SK-N-SH (cell line): ENCODE measurements around the gene ADCY1. TPM values are rescaled to one million over a fixed set of nuclear protein-coding genes. Genes with fewer than 3 reads are reported as not detected.

ENCODE experiments used
- CTCF ChIA-PET: fragments of 300-600, 350-600 bp; formaldehyde crosslinking; extraction: SDS; loops from one replicate; lab custom pipeline; 2021; lab: Yijun Ruan, JAX
- POLR2A ChIA-PET: fragments of 350-600 bp; sonication (Branson Sonifier 250); formaldehyde crosslinking; extraction: SDS; loops from one replicate; lab custom pipeline; 2020; ENCODE audit warnings: antibody characterized with exemption, inconsistent platforms; lab: Yijun Ruan, JAX
- DNase-seq: peaks from one replicate; pipeline ENCODE4 v3.0.0; 2012
- H2AFZ ChIP-seq: fragments of 200-600 bp; sonication (generic); 2 replicates; pipeline ENCODE4 v1.8.1; 2016; ENCODE audit warnings: antibody characterized with exemption, mild to moderate bottlenecking, low read depth
- H3F3A ChIP-seq: fragments of 200-600 bp; sonication (generic); replicated peaks from 2 replicates; pipeline ENCODE3; 2016; ENCODE audit warnings: antibody characterized with exemption, mild to moderate bottlenecking; ENCODE audit not compliant: insufficient read depth
- H3K27ac ChIP-seq, 2 experiments: fragments of 200-500 bp in 1 of 2; fragments of 200-600 bp in 1 of 2; sonication (Bioruptor generic) in 1 of 2; sonication (generic), shearing (Covaris generic) in 1 of 2; 2 replicates each; pipeline versions ENCODE4 v1.5.1 to v1.6.1; 2014 to 2016; ENCODE audit warnings: low read depth in 2 of 2, inconsistent platforms in 1 of 2, low read length in 1 of 2, mild to moderate bottlenecking in 1 of 2, mixed read lengths in 1 of 2
- H3K27me3 ChIP-seq: fragments of 200-600 bp; sonication (generic), shearing (Covaris generic); 2 replicates; pipeline ENCODE4 v1.6.1; 2016; ENCODE audit warnings: mixed run types; ENCODE audit not compliant: insufficient read depth
- H3K36me3 ChIP-seq, 2 experiments: fragments of 200-500 bp in 1 of 2; fragments of 200-600 bp in 1 of 2; sonication (Bioruptor generic) in 1 of 2; sonication (generic) in 1 of 2; replicated peaks in 1 of 2; 2 replicates each; pipeline versions ENCODE3 to v1.5.1; 2014 to 2016; ENCODE audit warnings: low read length in 1 of 2, mild to moderate bottlenecking in 1 of 2; ENCODE audit not compliant: insufficient read depth in 2 of 2, control insufficient read depth in 1 of 2
- H3K4me1 ChIP-seq, 2 experiments: fragments of 200-500 bp in 1 of 2; fragments of 200-600 bp in 1 of 2; sonication (Bioruptor generic) in 1 of 2; sonication (generic), shearing (Covaris generic) in 1 of 2; 2 replicates each; pipeline versions ENCODE4 v1.5.1 to v1.6.1; 2014 to 2016; ENCODE audit warnings: low read depth in 1 of 2, low read length in 1 of 2, mixed run types in 1 of 2; ENCODE audit not compliant: insufficient read depth in 2 of 2, control insufficient read depth in 1 of 2
- H3K4me2 ChIP-seq: fragments of 200-600 bp; sonication (generic), shearing (Covaris generic); 2 replicates; pipeline ENCODE4 v1.6.1; 2017; ENCODE audit warnings: mixed run types
- H3K4me3 ChIP-seq, 2 experiments: fragments of 200-500 bp in 1 of 2; fragments of 200-600 bp in 1 of 2; sonication (Bioruptor generic) in 1 of 2; sonication (generic), shearing (Covaris generic) in 1 of 2; 2 replicates each; pipeline versions ENCODE4 v1.5.1 to v1.8.1; 2014 to 2016; ENCODE audit warnings: low read depth in 2 of 2, inconsistent platforms in 1 of 2, low read length in 1 of 2, mild to moderate bottlenecking in 1 of 2, mixed read lengths in 1 of 2, moderate library complexity in 1 of 2
- H3K79me2 ChIP-seq: fragments of 200-600 bp; sonication (generic); 2 replicates; pipeline ENCODE4 v1.8.1; 2017; ENCODE audit warnings: mild to moderate bottlenecking; ENCODE audit not compliant: insufficient read depth
- H3K9ac ChIP-seq: fragments of 200-600 bp; sonication (generic); 2 replicates; pipeline ENCODE4 v1.6.1; 2017; ENCODE audit warnings: mixed run types
- H3K9me2 ChIP-seq: fragments of 200-600 bp; sonication (generic); 2 replicates; pipeline ENCODE4 v1.6.1; 2017; ENCODE audit warnings: mixed run types
- H3K9me3 ChIP-seq: fragments of 200-600 bp; sonication (generic); 2 replicates; pipeline ENCODE4 v1.6.1; 2017; ENCODE audit warnings: mixed run types, mild to moderate bottlenecking, moderate library complexity
- H4K20me1 ChIP-seq: fragments of 200-600 bp; sonication (generic); 2 replicates; pipeline ENCODE4 v1.6.1; 2017; ENCODE audit warnings: mild to moderate bottlenecking, mixed run types; ENCODE audit not compliant: insufficient read depth
- EP300 ChIP-seq, 2 experiments: IDR thresholded peaks; 2 replicates each; pipeline versions ENCODE4 v1.4.0 to v1.6.1; 2012; ENCODE audit warnings: borderline replicate concordance in 1 of 2, low read depth in 1 of 2, low read length in 1 of 2
- FOXJ3 ChIP-seq: sonication (generic); formaldehyde crosslinking; IDR thresholded peaks from 2 replicates; pipeline ENCODE4 v1.5.1; 2020; ENCODE audit warnings: mild to moderate bottlenecking, missing genetic modification reagents
- GABPA ChIP-seq: IDR thresholded peaks from 2 replicates; pipeline ENCODE4 v1.4.0; 2012; ENCODE audit warnings: low read depth, mild to moderate bottlenecking
- JUND ChIP-seq: IDR thresholded peaks from 2 replicates; pipeline ENCODE4 v1.4.0; 2012
- MXI1 ChIP-seq: IDR thresholded peaks from 2 replicates; pipeline ENCODE4 v1.6.1; 2012; ENCODE audit warnings: mild to moderate bottlenecking, low read depth, low read length, improper control_type of control experiment
- NFIC ChIP-seq: IDR thresholded peaks from 2 replicates; pipeline ENCODE4 v1.4.0; 2012; ENCODE audit warnings: borderline replicate concordance
- NRF1 ChIP-seq: IDR thresholded peaks from 2 replicates; pipeline ENCODE4 v1.6.1; 2012; ENCODE audit warnings: low read depth, mild to moderate bottlenecking, low read length
- PBX3 ChIP-seq: IDR thresholded peaks from 2 replicates; pipeline ENCODE4; 2012
- POLR2AphosphoS5 ChIP-seq: IDR thresholded peaks from 2 replicates; pipeline ENCODE4 v1.6.1; 2012; ENCODE audit warnings: low read depth, low read length
- RAD21 ChIP-seq: IDR thresholded peaks from 2 replicates; pipeline ENCODE4 v1.6.1; 2012; ENCODE audit warnings: mild to moderate bottlenecking, low read length
- REST ChIP-seq: IDR thresholded peaks from 2 replicates; pipeline ENCODE4 v1.6.1; 2012; ENCODE audit warnings: mild to moderate bottlenecking, low read depth, low read length, moderate library complexity
- RFX5 ChIP-seq: IDR thresholded peaks from 2 replicates; pipeline ENCODE4 v1.6.1; 2012; ENCODE audit warnings: mild to moderate bottlenecking, improper control_type of control experiment, low read length
- TAF1 ChIP-seq: IDR thresholded peaks from 2 replicates; pipeline ENCODE4 v1.6.1; 2012; ENCODE audit warnings: low read depth, mild to moderate bottlenecking, low read length, moderate library complexity, borderline replicate concordance
- TEAD4 ChIP-seq: IDR thresholded peaks from 2 replicates; pipeline ENCODE4 v1.4.0; 2012; ENCODE audit warnings: mild to moderate bottlenecking, borderline replicate concordance; ENCODE audit not compliant: insufficient read depth
- USF1 ChIP-seq: IDR thresholded peaks from 2 replicates; pipeline ENCODE4 v1.4.0; 2012; ENCODE audit warnings: low read depth, borderline replicate concordance
- YY1 ChIP-seq: IDR thresholded peaks from 2 replicates; pipeline ENCODE4 v1.4.0; 2012; ENCODE audit warnings: low read depth, mild to moderate bottlenecking
- WGBS: methylation state at CpG from one replicate; pipeline ENCODE4 v1.1.6; 2017; ENCODE audit warnings: low lambda C conversion rate; 5-methylcytosine and 5-hydroxymethylcytosine counted together
- polyA plus RNA-seq, 3 experiments: library from polyadenylated mRNA; depleted of rRNA; stranded (reverse); fragments of >200 nt; gene quantifications; 2 replicates each; pipeline ENCODE4 v1.2.3, GENCODE V29; 2012

Gene ADCY1
- polyA plus RNA-seq, 1 of the 3 experiments (the other 2 are of a cell fraction), result 0.16 TPM

GRCh38 chr7:45648671-45648995 is 74.5 kb downstream of the ADCY1 start:
- POLR2A ChIA-PET, result no interaction called here
- H3K4me3 ChIP-seq, result no peak overlapping the region

GRCh38 chr7:45649560-45650346 is 75.6 kb downstream of the ADCY1 start:
- no peak for DNase-seq
- POLR2A ChIA-PET, result no interaction called here

More at GRCh38 chr7:45648671-45648995, 74.5 kb downstream of the ADCY1 start:
- H3F3A ChIP-seq, result no peaks in the 10 kb centered on the region
- WGBS, result 53% methylated on average over 10 of the region's 10 CpGs
- DNase-seq, result no peak
- TF ChIP-seq USF1, result no peak
- no peak for TF ChIP-seq TAF1
- TF ChIP-seq FOXJ3, result no peak
- TF ChIP-seq NFIC, result no peak
- TF ChIP-seq MXI1, result no peak
- no peak for TF ChIP-seq NRF1
- no peak for TF ChIP-seq YY1
- no peaks in the 10 kb centered on the region for H3K27me3 ChIP-seq
- CTCF ChIA-PET, result interaction anchor here (1.2 kb wide), 1 partner anchor 69 kb away, joined by 3 read pairs; no protein-coding TSS in a partner anchor
- peaks cover 0 to 43% of the 10 kb centered on the region in 2 experiments; a peak in 2 of 4 replicates for H3K4me1 ChIP-seq
- H3K9ac ChIP-seq, result no peak overlapping the region
- no peaks in the 10 kb centered on the region for H3K79me2 ChIP-seq
- no peaks in the 10 kb centered on the region for H3K9me3 ChIP-seq
- no peak overlapping the region for H3K4me2 ChIP-seq
- no peak overlapping the region; a peak in 1 of 4 replicates for H3K27ac ChIP-seq
- no peaks in the 10 kb centered on the region for H3K9me2 ChIP-seq
- H4K20me1 ChIP-seq, result no peaks in the 10 kb centered on the region
- no peaks in the 10 kb centered on the region for H3K36me3 ChIP-seq
- H2AFZ ChIP-seq, result no peak overlapping the region

More at GRCh38 chr7:45649560-45650346, 75.6 kb downstream of the ADCY1 start:
- Histone ChIP-seq H3K9me2 (no peaks in the 10 kb centered on the region), H2AFZ (no peak overlapping the region), H4K20me1 (no peaks in the 10 kb centered on the region), H3K9me3 (no peaks in the 10 kb centered on the region), H3K36me3 (no peaks in the 10 kb centered on the region), H3K4me2 (no peak overlapping the region), H3K4me1 (peaks cover 0 to 42% of the 10 kb centered on the region in 2 experiments; a peak in 2 of 4 replicates), H3K27ac (no peak overlapping the region), H3K9ac (no peak overlapping the region), H3K4me3 (no peak overlapping the region), H3K79me2 (no peaks in the 10 kb centered on the region), H3F3A (no peaks in the 10 kb centered on the region), H3K27me3 (no peaks in the 10 kb centered on the region)
- 31% methylated on average over 9 of the region's 11 CpGs for WGBS
- TF ChIP-seq TEAD4 (no peak), JUND (no peak), GABPA (no peak), POLR2AphosphoS5 (no peak), PBX3 (no peak), REST (no peak), EP300 (IDR thresholded peaks at IDR 0.05; ENCODE audit: borderline replicate concordance in 1 of 2, low read depth in 1 of 2, low read length in 1 of 2) (no peak), RFX5 (no peak), NRF1 (no peak), TAF1 (no peak), MXI1 (no peak), RAD21 (no peak)
- CTCF ChIA-PET, result interaction anchor here (1.2 kb wide), 1 partner anchor 70 kb away, joined by 3 read pairs; no protein-coding TSS in a partner anchor
